Mesodermal cell (in vitro differentiated cells): ENCODE results near the gene PTOV1.

Experiments
- H3K27ac ChIP-seq: 2 replicates; pipeline ENCODE4 v1.7.0; 2013; ENCODE audit warnings: mild to moderate bottlenecking, low read depth, low read length, moderate library complexity; ENCODE audit not compliant: severe bottlenecking
- H3K36me3 ChIP-seq: 2 replicates; pipeline ENCODE4 v1.7.1; 2013; ENCODE audit warnings: mild to moderate bottlenecking, low read length, moderate library complexity; ENCODE audit not compliant: control insufficient read depth, insufficient read depth
- H3K4me1 ChIP-seq: one replicate; pipeline ENCODE4 v1.7.1; 2013; ENCODE audit warnings: mild to moderate bottlenecking, low read length; ENCODE audit not compliant: insufficient read depth, control insufficient read depth, poor library complexity, severe bottlenecking
- H3K4me3 ChIP-seq: 2 replicates; pipeline ENCODE4 v1.7.0; 2013; ENCODE audit warnings: low read length, control low read depth, mild to moderate bottlenecking; ENCODE audit not compliant: insufficient read depth, poor library complexity, severe bottlenecking; ENCODE audit errors: extremely low read depth
- H3K9me3 ChIP-seq: 2 replicates; pipeline ENCODE4 v1.7.1; 2013; ENCODE audit warnings: mild to moderate bottlenecking, low read length, moderate library complexity; ENCODE audit not compliant: control insufficient read depth
- WGBS, 2 experiments: methylation state at CpG; one replicate each; pipeline ENCODE4 v1.1.5; 2013; ENCODE audit warnings: missing lambda C conversion rate in 2 of 2; ENCODE audit not compliant: insufficient coverage in 2 of 2; 5-methylcytosine and 5-hydroxymethylcytosine counted together

PTOV1 gene

GRCh38 chr19:49892716-49893115 lies 41.8 kb downstream of the PTOV1 start:
- Histone ChIP-seq H3K36me3 (peaks cover 7% of the 10 kb centered on the region), H3K4me3 (no peak overlapping the region), H3K4me1 (peaks cover 7% of the 10 kb centered on the region), H3K9me3 (no peaks in the 10 kb centered on the region), H3K27ac (no peak overlapping the region)
- no CpG with 5 or more reads among the region's 1 CpG for WGBS, 2 experiments

GRCh38 chr19:49894011-49894664 lies 43.2 kb downstream of the PTOV1 start:
- H3K9me3 ChIP-seq, result no peaks in the 10 kb centered on the region
- no peak overlapping the region for H3K27ac ChIP-seq
- H3K4me3 ChIP-seq, result no peak overlapping the region
- WGBS, 2 experiments, result 94% methylated on average over 13 of the region's 18 CpGs
- H3K36me3 ChIP-seq, result no peaks in the 10 kb centered on the region
- H3K4me1 ChIP-seq, result peaks cover 7% of the 10 kb centered on the region

- 91 to 94% methylated on average over 12 to 15 of the region's 17 CpGs for WGBS, 2 experiments
- H3K4me3 ChIP-seq, result no peak overlapping the region
- H3K36me3 ChIP-seq, result no peaks in the 10 kb centered on the region
- H3K9me3 ChIP-seq, result no peaks in the 10 kb centered on the region
- peaks cover 7% of the 10 kb centered on the region for H3K4me1 ChIP-seq
- no peak overlapping the region for H3K27ac ChIP-seq
Measured at GRCh38 chr19:49894879-49895565, 44.1 kb downstream of the PTOV1 start.

GRCh38 chr19:49895566-49896297 lies 44.8 kb downstream of the PTOV1 start:
- Histone ChIP-seq H3K27ac (no peak overlapping the region), H3K4me1 (peaks cover 5% of the 10 kb centered on the region), H3K9me3 (no peaks in the 10 kb centered on the region), H3K36me3 (no peaks in the 10 kb centered on the region), H3K4me3 (no peak overlapping the region)
- WGBS, 2 experiments, result 76 to 88% methylated on average over 7 to 15 of the region's 17 CpGs

GRCh38 chr19:49896863-49897621 lies 46.1 kb downstream of the PTOV1 start, which contains the start of gene IL4I1:
TSS of gene IL4I1 (minus strand) at chr19:49896887. CDS start at chr19:49896160, 727 bp downstream.
- Histone ChIP-seq H3K27ac (no peak within 1 kb of the TSS), H3K36me3 (no peaks in the 10 kb centered on the region)
- WGBS, 2 experiments, result 66 to 78% methylated on average over 12 to 19 of the region's 20 CpGs

GRCh38 chr19:49904136-49904535 lies 53.2 kb downstream of the PTOV1 start:
- Histone ChIP-seq H3K4me1 (no peaks in the 10 kb centered on the region), H3K36me3 (peaks cover 29% of the 10 kb centered on the region), H3K9me3 (no peaks in the 10 kb centered on the region), H3K27ac (no peak overlapping the region), H3K4me3 (no peak overlapping the region)
- 85 to 86% methylated on average over 4 to 6 of the region's 6 CpGs for WGBS, 2 experiments

More at GRCh38 chr19:49896863-49897621, 46.1 kb downstream of the PTOV1 start, which contains the start of gene IL4I1:
- H3K9me3 ChIP-seq, result no peaks in the 10 kb centered on the region
- H3K4me1 ChIP-seq, result peaks cover 5% of the 10 kb centered on the region
- no peak within 1 kb of the TSS for H3K4me3 ChIP-seq

GRCh38 chr19:49906879-49907564 lies 56.1 kb downstream of the PTOV1 start:
- H3K4me3 ChIP-seq, result no peak overlapping the region
- H3K27ac ChIP-seq, result no peak overlapping the region
- no peaks in the 10 kb centered on the region for H3K4me1 ChIP-seq
- H3K9me3 ChIP-seq, result no peaks in the 10 kb centered on the region
- 93 to 96% methylated on average over 15 of the region's 16 CpGs for WGBS, 2 experiments
- peaks cover 52% of the 10 kb centered on the region for H3K36me3 ChIP-seq

GRCh38 chr19:49907745-49908446 lies 56.9 kb downstream of the PTOV1 start:
- Histone ChIP-seq H3K4me1 (no peaks in the 10 kb centered on the region), H3K9me3 (no peaks in the 10 kb centered on the region), H3K36me3 (peaks cover 59% of the 10 kb centered on the region), H3K4me3 (no peak overlapping the region), H3K27ac (no peak overlapping the region)
- 97 to 98% methylated on average over 18 to 21 of the region's 23 CpGs for WGBS, 2 experiments

GRCh38 chr19:49908480-49909420 lies 57.8 kb downstream of the PTOV1 start:
- H3K36me3 ChIP-seq, result peaks cover 68% of the 10 kb centered on the region
- H3K4me3 ChIP-seq, result no peak overlapping the region
- 95 to 98% methylated on average over 29 to 37 of the region's 37 CpGs for WGBS, 2 experiments
- no peak overlapping the region for H3K27ac ChIP-seq
- H3K9me3 ChIP-seq, result no peaks in the 10 kb centered on the region
- H3K4me1 ChIP-seq, result no peaks in the 10 kb centered on the region
